DMS153 (cell line): ENCODE results near the gene DUSP6.

Experiments
- DNase-seq: peaks from one replicate; lab custom pipeline; 2025; lab: John Stamatoyannopoulos, UW

Gene DUSP6

GRCh38 chr12:89328151-89329030 is 23.9 kb downstream of the DUSP6 start:
- DNase-seq, result no peak

- no peak for DNase-seq
Observed at GRCh38 chr12:89327486-89328094, 24.7 kb downstream of the DUSP6 start.

- no peak for DNase-seq
Observed at GRCh38 chr12:89326239-89327040, 25.9 kb downstream of the DUSP6 start.

- DNase-seq, result no peak
Observed at GRCh38 chr12:89325495-89325894, 26.8 kb downstream of the DUSP6 start.

GRCh38 chr12:89324437-89324836 is 27.9 kb downstream of the DUSP6 start:
- DNase-seq, result no peak

- no peak for DNase-seq
Observed at GRCh38 chr12:89323568-89324218, 28.6 kb downstream of the DUSP6 start.

GRCh38 chr12:89320735-89321134 is 31.6 kb downstream of the DUSP6 start:
- DNase-seq, result no peak

GRCh38 chr12:89319606-89320005 is 32.7 kb downstream of the DUSP6 start:
- DNase-seq, result no peak

GRCh38 chr12:89319122-89319521 is 33.2 kb downstream of the DUSP6 start:
- DNase-seq, result no peak

- no peak for DNase-seq
Observed at GRCh38 chr12:89316705-89317139, 35.6 kb downstream of the DUSP6 start.

GRCh38 chr12:89314060-89314761 is 38.1 kb downstream of the DUSP6 start:
- no peak for DNase-seq

GRCh38 chr12:89311703-89312293 is 40.5 kb downstream of the DUSP6 start:
- no peak for DNase-seq

- no peak for DNase-seq
Observed at GRCh38 chr12:89309815-89310214, 42.5 kb downstream of the DUSP6 start.

- no peak for DNase-seq
Observed at GRCh38 chr12:89309440-89309802, 42.9 kb downstream of the DUSP6 start.

GRCh38 chr12:89307474-89308253 is 44.6 kb downstream of the DUSP6 start:
- no peak for DNase-seq

- DNase-seq, result no peak
Observed at GRCh38 chr12:89306827-89307473, 45.4 kb downstream of the DUSP6 start.

- no peak for DNase-seq
Observed at GRCh38 chr12:89305373-89305772, 46.9 kb downstream of the DUSP6 start.

GRCh38 chr12:89299931-89300330 is 52.4 kb downstream of the DUSP6 start:
- no peak for DNase-seq

GRCh38 chr12:89299417-89299816 is 52.9 kb downstream of the DUSP6 start:
- no peak for DNase-seq
